ENCODE results near the gene DIPK1A.

The DIPK1A gene

DNA sequence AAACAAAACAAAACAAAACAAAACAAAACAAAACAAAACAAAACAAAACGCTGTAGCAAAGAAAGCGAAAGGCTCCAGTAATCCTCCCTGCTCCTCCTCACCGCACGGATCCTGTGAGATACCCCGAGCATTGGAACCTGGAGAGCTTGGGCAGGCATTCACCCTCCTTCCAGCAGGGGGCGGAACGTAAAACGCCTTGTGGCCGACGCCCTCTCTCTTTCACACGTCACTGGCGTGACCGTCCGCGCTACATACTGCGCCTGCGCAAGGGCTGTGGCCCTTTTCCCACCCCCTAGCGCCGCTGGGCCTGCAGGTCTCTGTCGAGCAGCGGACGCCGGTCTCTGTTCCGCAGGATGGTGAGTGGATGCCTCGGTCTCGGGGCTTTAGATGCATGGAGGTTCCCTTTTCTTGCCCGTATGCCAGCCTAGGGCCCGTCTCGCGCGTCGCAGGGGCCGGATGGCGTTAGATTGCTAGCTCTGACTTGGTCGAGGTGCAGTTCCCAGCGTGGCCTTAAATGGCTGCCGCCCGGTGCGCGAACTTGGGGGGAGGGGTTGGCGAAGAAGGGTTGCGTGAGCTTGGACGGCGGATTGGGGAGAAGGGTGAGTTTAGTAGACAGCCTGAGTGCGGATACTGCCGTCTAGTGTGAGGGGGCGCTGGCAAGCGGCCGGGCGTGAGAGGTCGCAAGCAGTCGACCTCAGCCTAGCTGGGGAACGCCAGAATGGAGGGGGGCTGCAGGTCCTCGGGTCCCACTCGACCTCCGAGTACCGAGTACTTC, 129.3 kb downstream of the DIPK1A start, which contains the start of gene RPL5 (continued):
- TF ChIP-seq, protein P1, sequence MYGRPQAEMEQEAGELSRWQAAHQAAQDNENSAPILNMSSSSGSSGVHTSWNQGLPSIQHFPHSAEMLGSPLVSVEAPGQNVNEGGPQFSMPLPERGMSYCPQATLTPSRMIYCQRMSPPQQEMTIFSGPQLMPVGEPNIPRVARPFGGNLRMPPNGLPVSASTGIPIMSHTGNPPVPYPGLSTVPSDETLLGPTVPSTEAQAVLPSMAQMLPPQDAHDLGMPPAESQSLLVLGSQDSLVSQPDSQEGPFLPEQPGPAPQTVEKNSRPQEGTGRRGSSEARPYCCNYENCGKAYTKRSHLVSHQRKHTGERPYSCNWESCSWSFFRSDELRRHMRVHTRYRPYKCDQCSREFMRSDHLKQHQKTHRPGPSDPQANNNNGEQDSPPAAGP (tag by site-specific recombination; IDR thresholded peaks at IDR 0.05): peak; percentile 93
- TF ChIP-seq ZNF791 (tag by site-specific recombination; IDR thresholded peaks at IDR 0.05) (no peak), ZNF239 (tag by site-specific recombination; IDR thresholded peaks at IDR 0.05) (peak; percentile 84), ZNF157 (tag by site-specific recombination; IDR thresholded peaks at IDR 0.05) (no peak), ZNF626 (tag by site-specific recombination; IDR thresholded peaks at IDR 0.05) (no peak), ZNF202 (tag by site-specific recombination; IDR thresholded peaks at IDR 0.05; ENCODE audit: borderline replicate concordance) (no peak), ZNF366 (tag by site-specific recombination; conservative IDR thresholded peaks at IDR 0.05) (peak; percentile 34), ZNF670 (tag by site-specific recombination; IDR thresholded peaks at IDR 0.05; ENCODE audit: low read depth) (no peak), GFI1B (tag by site-specific recombination; IDR thresholded peaks at IDR 0.05) (0 out of 2 replicates have a peak, but pooled peaks have one; percentile 33), ZNF571 (tag by site-specific recombination; IDR thresholded peaks at IDR 0.05) (no peak), ZNF549 (tag by site-specific recombination; IDR thresholded peaks at IDR 0.05) (no peak), GLI2 (tag by site-specific recombination; IDR thresholded peaks at IDR 0.05; ENCODE audit: borderline replicate concordance, low read depth) (no peak), ZNF747 (tag by site-specific recombination; IDR thresholded peaks at IDR 0.05) (no peak), HOXA7 (CRISPR knock-in tag; IDR thresholded peaks at IDR 0.05; ENCODE audit: borderline replicate concordance) (no peak), ZNF785 (tag by site-specific recombination; IDR thresholded peaks at IDR 0.05) (0 out of 2 replicates have a peak, but pooled peaks have one; percentile 83), ZNF596 (tag by site-specific recombination; IDR thresholded peaks at IDR 0.05) (no peak), ZNF132 (tag by site-specific recombination; IDR thresholded peaks at IDR 0.05; ENCODE audit: borderline replicate concordance) (no peak), SP3 (tag by site-specific recombination; IDR thresholded peaks at IDR 0.05) (peak; percentile 79), EGR2 (tag by site-specific recombination; IDR thresholded peaks at IDR 0.05; ENCODE audit: low read depth) (peak; percentile 46), ZSCAN16 (tag by site-specific recombination; IDR thresholded peaks at IDR 0.05) (peak; percentile 83), ZSCAN23 (tag by site-specific recombination; IDR thresholded peaks at IDR 0.05) (0 out of 2 replicates have a peak, but pooled peaks have one; percentile 14), ZNF768 (tag by site-specific recombination; IDR thresholded peaks at IDR 0.05) (peak; percentile 96; the same call in 1 of the 2 replicates), ZNF311 (tag by site-specific recombination; IDR thresholded peaks at IDR 0.05; ENCODE audit: borderline replicate concordance) (no peak)
- TF ChIP-seq, protein P2, sequence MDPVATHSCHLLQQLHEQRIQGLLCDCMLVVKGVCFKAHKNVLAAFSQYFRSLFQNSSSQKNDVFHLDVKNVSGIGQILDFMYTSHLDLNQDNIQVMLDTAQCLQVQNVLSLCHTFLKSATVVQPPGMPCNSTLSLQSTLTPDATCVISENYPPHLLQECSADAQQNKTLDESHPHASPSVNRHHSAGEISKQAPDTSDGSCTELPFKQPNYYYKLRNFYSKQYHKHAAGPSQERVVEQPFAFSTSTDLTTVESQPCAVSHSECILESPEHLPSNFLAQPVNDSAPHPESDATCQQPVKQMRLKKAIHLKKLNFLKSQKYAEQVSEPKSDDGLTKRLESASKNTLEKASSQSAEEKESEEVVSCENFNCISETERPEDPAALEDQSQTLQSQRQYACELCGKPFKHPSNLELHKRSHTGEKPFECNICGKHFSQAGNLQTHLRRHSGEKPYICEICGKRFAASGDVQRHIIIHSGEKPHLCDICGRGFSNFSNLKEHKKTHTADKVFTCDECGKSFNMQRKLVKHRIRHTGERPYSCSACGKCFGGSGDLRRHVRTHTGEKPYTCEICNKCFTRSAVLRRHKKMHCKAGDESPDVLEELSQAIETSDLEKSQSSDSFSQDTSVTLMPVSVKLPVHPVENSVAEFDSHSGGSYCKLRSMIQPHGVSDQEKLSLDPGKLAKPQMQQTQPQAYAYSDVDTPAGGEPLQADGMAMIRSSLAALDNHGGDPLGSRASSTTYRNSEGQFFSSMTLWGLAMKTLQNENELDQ (tag by site-specific recombination; IDR thresholded peaks at IDR 0.05; ENCODE audit: low read depth): no peak
- TF ChIP-seq, protein P3, sequence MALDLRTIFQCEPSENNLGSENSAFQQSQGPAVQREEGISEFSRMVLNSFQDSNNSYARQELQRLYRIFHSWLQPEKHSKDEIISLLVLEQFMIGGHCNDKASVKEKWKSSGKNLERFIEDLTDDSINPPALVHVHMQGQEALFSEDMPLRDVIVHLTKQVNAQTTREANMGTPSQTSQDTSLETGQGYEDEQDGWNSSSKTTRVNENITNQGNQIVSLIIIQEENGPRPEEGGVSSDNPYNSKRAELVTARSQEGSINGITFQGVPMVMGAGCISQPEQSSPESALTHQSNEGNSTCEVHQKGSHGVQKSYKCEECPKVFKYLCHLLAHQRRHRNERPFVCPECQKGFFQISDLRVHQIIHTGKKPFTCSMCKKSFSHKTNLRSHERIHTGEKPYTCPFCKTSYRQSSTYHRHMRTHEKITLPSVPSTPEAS (tag by site-specific recombination; IDR thresholded peaks at IDR 0.05): peak; percentile 68
- TF ChIP-seq, protein P4, sequence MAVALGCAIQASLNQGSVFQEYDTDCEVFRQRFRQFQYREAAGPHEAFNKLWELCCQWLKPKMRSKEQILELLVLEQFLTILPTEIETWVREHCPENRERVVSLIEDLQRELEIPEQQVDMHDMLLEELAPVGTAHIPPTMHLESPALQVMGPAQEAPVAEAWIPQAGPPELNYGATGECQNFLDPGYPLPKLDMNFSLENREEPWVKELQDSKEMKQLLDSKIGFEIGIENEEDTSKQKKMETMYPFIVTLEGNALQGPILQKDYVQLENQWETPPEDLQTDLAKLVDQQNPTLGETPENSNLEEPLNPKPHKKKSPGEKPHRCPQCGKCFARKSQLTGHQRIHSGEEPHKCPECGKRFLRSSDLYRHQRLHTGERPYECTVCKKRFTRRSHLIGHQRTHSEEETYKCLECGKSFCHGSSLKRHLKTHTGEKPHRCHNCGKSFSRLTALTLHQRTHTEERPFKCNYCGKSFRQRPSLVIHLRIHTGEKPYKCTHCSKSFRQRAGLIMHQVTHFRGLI (tag by site-specific recombination; IDR thresholded peaks at IDR 0.05): 0 out of 2 replicates have a peak, but pooled peaks have one; percentile 27
- TF ChIP-seq, protein P5, sequence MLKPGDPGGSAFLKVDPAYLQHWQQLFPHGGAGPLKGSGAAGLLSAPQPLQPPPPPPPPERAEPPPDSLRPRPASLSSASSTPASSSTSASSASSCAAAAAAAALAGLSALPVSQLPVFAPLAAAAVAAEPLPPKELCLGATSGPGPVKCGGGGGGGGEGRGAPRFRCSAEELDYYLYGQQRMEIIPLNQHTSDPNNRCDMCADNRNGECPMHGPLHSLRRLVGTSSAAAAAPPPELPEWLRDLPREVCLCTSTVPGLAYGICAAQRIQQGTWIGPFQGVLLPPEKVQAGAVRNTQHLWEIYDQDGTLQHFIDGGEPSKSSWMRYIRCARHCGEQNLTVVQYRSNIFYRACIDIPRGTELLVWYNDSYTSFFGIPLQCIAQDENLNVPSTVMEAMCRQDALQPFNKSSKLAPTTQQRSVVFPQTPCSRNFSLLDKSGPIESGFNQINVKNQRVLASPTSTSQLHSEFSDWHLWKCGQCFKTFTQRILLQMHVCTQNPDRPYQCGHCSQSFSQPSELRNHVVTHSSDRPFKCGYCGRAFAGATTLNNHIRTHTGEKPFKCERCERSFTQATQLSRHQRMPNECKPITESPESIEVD (tag by site-specific recombination; IDR thresholded peaks at IDR 0.05): no peak; the same call in 1 of the 2 replicates
- TF ChIP-seq, protein P6, sequence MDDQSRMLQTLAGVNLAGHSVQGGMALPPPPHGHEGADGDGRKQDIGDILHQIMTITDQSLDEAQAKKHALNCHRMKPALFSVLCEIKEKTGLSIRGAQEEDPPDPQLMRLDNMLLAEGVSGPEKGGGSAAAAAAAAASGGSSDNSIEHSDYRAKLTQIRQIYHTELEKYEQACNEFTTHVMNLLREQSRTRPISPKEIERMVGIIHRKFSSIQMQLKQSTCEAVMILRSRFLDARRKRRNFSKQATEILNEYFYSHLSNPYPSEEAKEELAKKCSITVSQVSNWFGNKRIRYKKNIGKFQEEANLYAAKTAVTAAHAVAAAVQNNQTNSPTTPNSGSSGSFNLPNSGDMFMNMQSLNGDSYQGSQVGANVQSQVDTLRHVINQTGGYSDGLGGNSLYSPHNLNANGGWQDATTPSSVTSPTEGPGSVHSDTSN (CRISPR knock-in tag; IDR thresholded peaks at IDR 0.05): no peak; the same call in 1 of the 2 replicates

Measured in HEK293 (cell line).